ENCODE measurements around the gene TBC1D2. TPM values are rescaled to one million over a fixed set of nuclear protein-coding genes. Genes with fewer than 3 reads are reported as not detected.

Gene TBC1D2
- total RNA-seq, 2 donors from 2014 or later = 3.3 to 4.7 TPM

DNA sequence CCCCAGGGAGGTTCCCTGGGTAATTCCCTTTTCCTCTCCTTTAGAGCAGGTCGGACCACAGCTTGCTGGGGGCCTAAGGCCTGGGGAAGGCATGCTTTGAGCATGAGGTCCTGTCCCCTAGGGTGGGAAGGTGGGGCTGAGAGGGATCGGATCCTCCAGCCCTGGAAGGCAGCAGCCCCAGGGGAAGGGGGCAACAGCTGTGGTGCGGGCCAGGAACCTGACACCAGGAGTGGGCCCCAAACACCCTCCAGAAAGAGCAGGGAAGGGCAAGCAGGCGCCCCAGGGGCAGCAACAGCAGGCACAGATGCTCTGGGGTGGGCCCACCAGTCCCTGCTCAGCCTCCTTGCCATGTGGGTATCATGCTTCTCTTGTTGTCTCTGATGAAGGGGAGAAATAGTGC, 59.8 kb downstream of the TBC1D2 start:
- Histone ChIP-seq H3K4me1 (peaks cover 13% of the 10 kb centered on the region), H3K9me3 (no peaks in the 10 kb centered on the region), H3K4me3 (no peak overlapping the region), H3K36me3 (replicated peaks in 1 of 2; ENCODE audit: insufficient read depth in 1 of 2, low read depth in 2 of 2) (no peaks in the 10 kb centered on the region), H3K27ac (no peak overlapping the region), H3K27me3 (no peaks in the 10 kb centered on the region)
- ATAC-seq (no peak), DNase-seq (no peak)
- intact Hi-C loops (cut with DNase I) = no loop called here
- no peak for TF ChIP-seq POLR2A (IDR thresholded peaks at IDR 0.05)
- TF ChIP-seq, protein P1, sequence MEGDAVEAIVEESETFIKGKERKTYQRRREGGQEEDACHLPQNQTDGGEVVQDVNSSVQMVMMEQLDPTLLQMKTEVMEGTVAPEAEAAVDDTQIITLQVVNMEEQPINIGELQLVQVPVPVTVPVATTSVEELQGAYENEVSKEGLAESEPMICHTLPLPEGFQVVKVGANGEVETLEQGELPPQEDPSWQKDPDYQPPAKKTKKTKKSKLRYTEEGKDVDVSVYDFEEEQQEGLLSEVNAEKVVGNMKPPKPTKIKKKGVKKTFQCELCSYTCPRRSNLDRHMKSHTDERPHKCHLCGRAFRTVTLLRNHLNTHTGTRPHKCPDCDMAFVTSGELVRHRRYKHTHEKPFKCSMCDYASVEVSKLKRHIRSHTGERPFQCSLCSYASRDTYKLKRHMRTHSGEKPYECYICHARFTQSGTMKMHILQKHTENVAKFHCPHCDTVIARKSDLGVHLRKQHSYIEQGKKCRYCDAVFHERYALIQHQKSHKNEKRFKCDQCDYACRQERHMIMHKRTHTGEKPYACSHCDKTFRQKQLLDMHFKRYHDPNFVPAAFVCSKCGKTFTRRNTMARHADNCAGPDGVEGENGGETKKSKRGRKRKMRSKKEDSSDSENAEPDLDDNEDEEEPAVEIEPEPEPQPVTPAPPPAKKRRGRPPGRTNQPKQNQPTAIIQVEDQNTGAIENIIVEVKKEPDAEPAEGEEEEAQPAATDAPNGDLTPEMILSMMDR (IDR thresholded peaks at IDR 0.05) = no peak
- 60 to 83% methylated on average over 1 to 4 of the region's 4 CpGs for WGBS, 2 donors

DNA sequence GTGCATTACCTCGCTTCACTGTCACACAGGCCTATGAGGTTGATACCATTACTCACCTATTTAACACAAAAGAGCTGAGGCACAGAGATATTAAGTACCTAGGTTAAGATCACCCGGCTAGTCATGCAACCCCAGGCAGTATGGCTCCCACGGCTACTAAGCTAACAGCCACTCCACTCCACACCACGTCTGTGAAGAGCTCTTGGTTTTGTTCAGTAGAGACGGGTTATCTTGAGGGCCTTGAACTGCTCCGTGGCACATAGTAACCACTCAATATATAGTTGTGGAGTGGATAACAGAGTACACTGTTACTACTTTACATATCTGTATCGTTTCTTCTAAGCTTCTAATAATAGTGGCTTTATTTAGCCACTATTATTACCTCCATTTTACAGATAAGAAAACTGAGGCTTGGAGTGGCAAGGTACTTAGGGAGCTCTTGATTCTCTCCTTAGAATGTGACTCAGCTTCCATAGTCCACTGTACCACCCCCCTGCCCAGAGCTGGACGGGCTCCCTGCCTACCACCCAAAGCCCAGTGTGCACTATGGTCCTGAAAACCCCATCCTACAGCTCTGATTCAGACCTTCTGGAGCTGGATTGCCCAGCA, 62.0 kb downstream of the TBC1D2 start:
- ATAC-seq = no peak
- H3K4me1 ChIP-seq = peaks cover 13% of the 10 kb centered on the region
- H3K36me3 ChIP-seq (replicated peaks in 1 of 2; ENCODE audit: insufficient read depth in 1 of 2, low read depth in 2 of 2) = no peaks in the 10 kb centered on the region
- no peak for DNase-seq
- intact Hi-C loops (cut with DNase I) = no loop called here
- H3K9me3 ChIP-seq = no peaks in the 10 kb centered on the region
- no peaks in the 10 kb centered on the region for H3K27me3 ChIP-seq
- 31 to 32% methylated on average over 8 of the region's 8 CpGs for WGBS, 2 donors
- peak overlapping the region; percentile 14 to 76 (median 58) for H3K27ac ChIP-seq
- TF ChIP-seq, protein P1 (IDR thresholded peaks at IDR 0.05) = no peak
- no peak for TF ChIP-seq POLR2A (IDR thresholded peaks at IDR 0.05)
- peak overlapping the region in 1 of 2 donors; percentile 67 for H3K4me3 ChIP-seq

DNA sequence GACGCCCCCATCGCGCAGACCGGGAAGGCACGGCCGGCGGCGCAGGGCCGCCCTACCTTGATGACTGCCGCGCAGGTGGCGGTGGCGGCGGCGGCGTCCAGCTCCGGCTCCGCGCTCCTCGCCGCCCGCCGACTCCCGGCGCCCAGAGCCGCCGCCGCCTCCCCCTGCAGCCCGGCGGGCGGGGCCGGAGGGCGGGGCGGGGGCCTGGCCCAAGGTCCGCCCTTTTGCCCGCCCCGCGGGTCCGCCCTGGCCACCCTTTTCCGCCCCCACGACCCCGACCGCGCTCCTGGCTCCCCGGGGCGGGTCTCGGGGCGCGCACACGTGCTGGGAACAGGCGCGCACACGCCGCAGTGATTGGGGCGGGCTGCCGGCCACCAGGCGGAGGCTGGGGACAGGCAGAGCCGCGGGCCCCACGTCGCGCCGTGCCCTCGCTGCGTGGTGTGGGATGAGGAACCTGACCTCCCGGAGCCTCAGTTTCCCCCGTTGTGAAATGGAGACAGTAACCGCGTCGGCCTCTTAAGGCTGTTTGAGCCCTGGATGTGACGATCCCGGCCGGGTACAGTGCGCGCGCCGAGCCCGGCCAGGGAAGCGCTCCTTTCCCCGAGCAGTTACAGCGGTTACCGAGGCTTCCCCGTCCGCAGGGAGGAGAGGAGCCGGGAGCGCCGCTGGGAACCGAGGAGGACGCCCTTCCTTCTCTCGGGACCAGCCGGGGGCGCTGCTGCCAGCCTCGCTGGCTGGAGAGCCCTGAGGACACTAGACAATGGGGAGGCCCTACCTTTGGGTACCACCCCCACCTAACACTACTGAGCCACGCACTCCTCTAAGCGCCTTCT, 62.7 kb downstream of the TBC1D2 start, which contains the start of gene CORO2A:
CORO2A (minus strand) TSS at position 135 of the 833 bp plus-strand sequence. CDS start 34,977 bp downstream, outside the sequence.
- Histone ChIP-seq H3K27me3 (no peaks in the 10 kb centered on the region), H3K36me3 (replicated peaks in 1 of 2; ENCODE audit: insufficient read depth in 1 of 2, low read depth in 2 of 2) (no peaks in the 10 kb centered on the region), H3K27ac (peak within 1 kb of the TSS; percentile 14 to 76 (median 58)), H3K9me3 (no peaks in the 10 kb centered on the region), H3K4me1 (peaks cover 13% of the 10 kb centered on the region), H3K4me3 (peak within 1 kb of the TSS; percentile 67 to 74)
- ATAC-seq = peak; percentile 86
- peak; percentile 65 to 80 (median 68) for DNase-seq
- TF ChIP-seq POLR2A (IDR thresholded peaks at IDR 0.05) = peak in 2 of 3 donors; percentile 35 to 37
- TF ChIP-seq, protein P1 (IDR thresholded peaks at IDR 0.05) = peak in 4 of 7 experiments; percentile 26 to 40 (median 29)
- intact Hi-C loops (cut with DNase I) = no loop called here
- 1 to 11% methylated on average over 5 to 80 of the region's 95 CpGs for WGBS, 2 donors

DNA sequence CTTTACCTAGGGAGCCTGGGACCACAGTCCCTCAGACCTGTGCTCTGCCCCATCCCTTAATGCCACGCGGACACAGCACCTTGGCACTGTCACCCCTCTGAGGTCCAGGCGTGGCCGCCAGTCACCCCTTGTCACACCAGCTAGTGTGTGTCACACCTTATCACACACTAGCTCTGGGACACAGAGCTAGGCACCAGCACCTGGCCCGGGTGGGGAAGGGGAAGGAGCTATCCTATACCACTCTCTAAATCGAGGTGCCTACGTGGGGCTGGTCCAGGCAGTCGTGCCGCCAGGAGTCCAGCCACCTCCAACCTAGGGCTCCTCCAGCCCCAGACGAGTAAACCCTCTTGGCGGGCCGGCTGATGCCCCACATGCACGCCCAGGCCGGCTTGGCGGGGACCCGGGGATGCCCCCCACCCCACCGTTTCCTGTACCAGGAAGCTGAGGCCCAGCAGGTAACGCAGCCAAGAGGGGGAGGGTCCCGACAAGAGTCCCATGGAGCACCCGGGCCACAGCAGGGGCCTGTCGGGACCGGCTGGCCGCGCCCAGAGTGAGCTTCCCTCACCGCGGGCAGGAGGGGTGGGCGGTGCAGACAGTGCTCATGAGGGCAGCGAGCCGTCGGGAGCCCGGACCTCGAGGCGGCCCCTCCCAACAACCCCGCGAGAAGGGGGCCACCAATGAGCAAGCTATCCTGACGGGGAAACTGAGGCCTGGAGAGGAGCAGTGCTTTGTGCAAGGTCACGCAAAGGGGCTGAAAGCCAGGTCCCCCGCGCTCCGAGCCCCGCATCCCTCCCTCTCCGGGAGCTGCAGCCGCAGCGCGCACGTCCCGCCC, 63.6 kb downstream of the TBC1D2 start:
- Histone ChIP-seq H3K36me3 (replicated peaks in 1 of 2; ENCODE audit: insufficient read depth in 1 of 2, low read depth in 2 of 2) (no peaks in the 10 kb centered on the region), H3K4me1 (peaks cover 13% of the 10 kb centered on the region), H3K27me3 (no peaks in the 10 kb centered on the region), H3K4me3 (peak overlapping the region in 1 of 2 donors; percentile 30), H3K9me3 (no peaks in the 10 kb centered on the region), H3K27ac (no peak overlapping the region)
- ATAC-seq (no peak), DNase-seq (peak in 3 of 4 donors; percentile 13 to 25 (median 19))
- WGBS, 2 donors = 25 to 77% methylated on average over 7 to 41 of the region's 47 CpGs
- intact Hi-C loops (cut with DNase I) = no loop called here
- no peak for TF ChIP-seq POLR2A (IDR thresholded peaks at IDR 0.05)
- TF ChIP-seq, protein P1 (IDR thresholded peaks at IDR 0.05) = no peak

Measured in body of pancreas (tissue), 4 donors.